Embryonic facial prominence (tissue), 1 donor: ENCODE data around the gene SSH3.

Experiments
- DNase-seq: peaks from one replicate; pipeline ENCODE4 v3.0.0-alpha.2; 2016; ENCODE audit errors: extremely low spot score

The SSH3 gene

GRCh38 chr11:67292671-67293070 is 10.7 kb upstream of the SSH3 start:
- DNase-seq = peak; percentile 31

GRCh38 chr11:67293090-67293489 is 10.2 kb upstream of the SSH3 start:
- no peak for DNase-seq

GRCh38 chr11:67295846-67296245 is 7.5 kb upstream of the SSH3 start:
- DNase-seq = no peak

GRCh38 chr11:67298786-67299185 is 4.5 kb upstream of the SSH3 start:
- no peak for DNase-seq

- DNase-seq = no peak
These were observed 3.7 kb upstream of the SSH3 start for GRCh38 chr11:67299471-67300191.

GRCh38 chr11:67300256-67300755 is 3.0 kb upstream of the SSH3 start:
- no peak for DNase-seq

GRCh38 chr11:67300756-67301312 is 2.5 kb upstream of the SSH3 start:
- no peak for DNase-seq

GRCh38 chr11:67301313-67301921 is 1.9 kb upstream of the SSH3 start:
- DNase-seq = no peak

GRCh38 chr11:67301951-67302516 is 1.3 kb upstream of the SSH3 start:
- DNase-seq = no peak

GRCh38 chr11:67302571-67303131 is 679 bp upstream of the SSH3 start:
- no peak for DNase-seq

GRCh38 chr11:67303835-67304411 is 593 bp downstream of the SSH3 start:
- DNase-seq = no peak

GRCh38 chr11:67304511-67305113 is 1.3 kb downstream of the SSH3 start:
- DNase-seq = no peak

GRCh38 chr11:67306769-67307544 is 3.6 kb downstream of the SSH3 start:
- no peak for DNase-seq

GRCh38 chr11:67307545-67308001 is 4.2 kb downstream of the SSH3 start:
- no peak for DNase-seq

- no peak for DNase-seq
These were observed 4.9 kb downstream of the SSH3 start for GRCh38 chr11:67308031-67308866.

GRCh38 chr11:67309166-67309565 is 5.8 kb downstream of the SSH3 start:
- DNase-seq = no peak

GRCh38 chr11:67309661-67310061 is 6.3 kb downstream of the SSH3 start:
- no peak for DNase-seq

GRCh38 chr11:67310246-67311050 is 7.1 kb downstream of the SSH3 start:
- no peak for DNase-seq

GRCh38 chr11:67311051-67311555 is 7.8 kb downstream of the SSH3 start:
- DNase-seq = no peak
